Measurements from ENCODE around the gene RINL. TPM values are rescaled to one million over a fixed set of nuclear protein-coding genes. Genes with fewer than 3 reads are reported as not detected.

The RINL gene
- total RNA-seq, 1 donor from 2014 or later: 21.6 TPM

DNA sequence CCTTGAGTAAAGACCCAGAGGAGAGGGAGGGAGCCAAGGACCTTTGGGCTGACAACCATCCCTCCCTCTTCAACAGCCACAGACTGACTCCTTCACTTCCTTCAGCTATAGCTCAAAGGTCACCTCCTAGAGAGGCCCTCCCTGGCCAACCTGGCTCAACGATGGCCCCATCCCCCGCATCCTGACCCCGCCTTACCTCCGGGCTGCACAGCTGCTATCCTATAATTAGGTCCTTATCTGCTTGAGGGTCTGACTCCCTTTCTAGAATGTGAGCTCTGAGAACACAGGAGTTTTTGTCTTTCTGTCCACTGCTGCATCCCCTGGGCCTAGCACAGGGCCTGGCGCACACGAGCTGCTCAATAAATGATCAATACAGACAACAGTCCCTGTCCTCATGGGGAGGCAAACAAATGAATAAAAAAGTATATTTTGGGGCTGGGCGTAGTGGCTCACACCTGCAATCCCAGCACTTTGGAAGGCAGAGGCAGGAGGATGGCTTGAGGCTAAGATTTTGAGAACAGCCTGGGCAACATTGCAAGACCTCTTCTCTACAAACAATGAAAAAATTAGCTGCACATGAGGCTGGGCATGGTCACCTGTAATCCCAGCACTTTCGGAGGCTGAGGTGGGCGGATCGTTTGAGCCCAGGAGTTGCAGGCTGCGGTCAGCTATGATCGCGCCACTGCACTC is 58.7 kb downstream of the RINL start:
- TF ChIP-seq, protein P1, sequence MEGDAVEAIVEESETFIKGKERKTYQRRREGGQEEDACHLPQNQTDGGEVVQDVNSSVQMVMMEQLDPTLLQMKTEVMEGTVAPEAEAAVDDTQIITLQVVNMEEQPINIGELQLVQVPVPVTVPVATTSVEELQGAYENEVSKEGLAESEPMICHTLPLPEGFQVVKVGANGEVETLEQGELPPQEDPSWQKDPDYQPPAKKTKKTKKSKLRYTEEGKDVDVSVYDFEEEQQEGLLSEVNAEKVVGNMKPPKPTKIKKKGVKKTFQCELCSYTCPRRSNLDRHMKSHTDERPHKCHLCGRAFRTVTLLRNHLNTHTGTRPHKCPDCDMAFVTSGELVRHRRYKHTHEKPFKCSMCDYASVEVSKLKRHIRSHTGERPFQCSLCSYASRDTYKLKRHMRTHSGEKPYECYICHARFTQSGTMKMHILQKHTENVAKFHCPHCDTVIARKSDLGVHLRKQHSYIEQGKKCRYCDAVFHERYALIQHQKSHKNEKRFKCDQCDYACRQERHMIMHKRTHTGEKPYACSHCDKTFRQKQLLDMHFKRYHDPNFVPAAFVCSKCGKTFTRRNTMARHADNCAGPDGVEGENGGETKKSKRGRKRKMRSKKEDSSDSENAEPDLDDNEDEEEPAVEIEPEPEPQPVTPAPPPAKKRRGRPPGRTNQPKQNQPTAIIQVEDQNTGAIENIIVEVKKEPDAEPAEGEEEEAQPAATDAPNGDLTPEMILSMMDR (IDR thresholded peaks at IDR 0.05; ENCODE audit: insufficient read depth, low read length, poor library complexity, severe bottlenecking): no peak
- no peak overlapping the region for H3K4me3 ChIP-seq (ENCODE audit: low read depth, low read length)
- no peaks in the 10 kb centered on the region for H3K27me3 ChIP-seq (ENCODE audit: control insufficient read depth, insufficient read depth, low read length)
- DNase-seq (ENCODE audit: low read depth): no peak
- no peaks in the 10 kb centered on the region for H3K36me3 ChIP-seq (ENCODE audit: control insufficient read depth, insufficient read depth, low read length)

Other genes starting within 250 kb of the RINL start
- gene ACTN4, start 230.6 kb downstream of the RINL start, total RNA-seq: 821 and 971 TPM in 2 replicates
- 0.68 and 1.3 TPM in 2 replicates for gene CAPN12, start 133.8 kb downstream of the RINL start, total RNA-seq
- gene LGALS7, start 104.8 kb downstream of the RINL start, total RNA-seq: 0.55 TPM in 1 of 2 replicates, not detected in the other
- gene LGALS7B, start 89.1 kb downstream of the RINL start, total RNA-seq: not detected in 2 replicates
- not detected in 2 replicates for gene LGALS4, start 65.3 kb downstream of the RINL start, total RNA-seq
- 48.1 and 49.8 TPM in 2 replicates for gene ECH1, start 46.5 kb downstream of the RINL start, total RNA-seq
- gene HNRNPL, start 28.3 kb downstream of the RINL start, total RNA-seq: 192 and 200 TPM in 2 replicates
- 38.9 and 65.5 TPM in 2 replicates for gene SIRT2, start 21.3 kb upstream of the RINL start, total RNA-seq
- gene NFKBIB, start 21.7 kb upstream of the RINL start, total RNA-seq: 39.0 and 41.7 TPM in 2 replicates
- gene CCER2, start 33.9 kb upstream of the RINL start, total RNA-seq: 0.42 TPM in 1 of 2 replicates, not detected in the other
- 40.5 and 55.2 TPM in 2 replicates for gene SARS2, start 52.5 kb upstream of the RINL start, total RNA-seq
- 53.8 and 67.1 TPM in 2 replicates for gene MRPS12, start 52.7 kb upstream of the RINL start, total RNA-seq
- gene FBXO17, start 97.5 kb upstream of the RINL start, total RNA-seq: 17.9 and 20.1 TPM in 2 replicates
- 3.0 and 6.9 TPM in 2 replicates for gene FBXO27, start 154.3 kb upstream of the RINL start, total RNA-seq
- 0.33 and 0.82 TPM in 2 replicates for gene ACP7, start 206.1 kb upstream of the RINL start, total RNA-seq
- 23.7 and 27.3 TPM in 2 replicates for gene PAK4, start 247.5 kb upstream of the RINL start, total RNA-seq